ENCODE results near the gene PREX1.

PREX1 gene

GRCh38 chr20:48716541-48716940, 111.3 kb downstream of the PREX1 start:
- DNase-seq (ENCODE audit: low spot score): no peak

DNA sequence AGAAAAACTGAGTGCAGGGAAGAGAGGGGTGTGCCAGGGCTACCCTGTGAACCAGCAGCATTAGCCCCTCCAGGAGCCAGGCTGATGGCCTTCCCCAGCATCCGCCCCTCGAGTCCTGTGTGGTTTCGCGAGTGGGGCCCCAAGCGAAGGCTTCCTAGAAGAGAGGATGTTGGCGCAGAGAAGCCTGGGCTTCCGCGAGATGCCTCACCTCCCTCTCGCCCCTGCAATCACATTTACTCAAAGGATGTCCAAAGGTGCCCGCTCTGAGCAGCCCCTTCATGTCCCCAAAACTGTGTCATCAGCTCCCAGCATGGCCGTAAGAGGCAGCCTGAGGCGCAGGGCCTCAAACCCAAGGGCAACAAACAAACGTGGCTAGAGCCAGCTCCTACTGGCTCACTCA, 111.7 kb downstream of the PREX1 start:
- no peak for DNase-seq (ENCODE audit: low spot score)

DNA sequence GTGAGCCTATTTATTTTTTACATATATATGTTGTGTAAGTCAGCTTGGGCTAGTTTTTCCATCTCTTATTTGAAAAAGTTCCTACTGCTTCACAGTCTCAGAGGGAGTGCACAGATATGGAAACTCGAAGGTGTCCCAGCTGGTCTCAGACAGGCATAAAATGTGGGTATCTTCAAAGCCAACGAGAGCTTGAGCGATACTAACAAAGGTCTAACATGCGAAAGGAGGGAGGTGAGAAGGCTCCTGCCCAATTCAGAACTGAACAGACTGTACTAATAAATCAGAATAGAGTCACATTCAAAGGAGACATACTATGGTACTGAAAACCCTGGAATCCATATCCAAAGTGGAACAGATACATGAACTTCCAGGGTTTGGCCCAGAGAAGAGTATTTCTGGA, 113.0 kb downstream of the PREX1 start:
- DNase-seq (ENCODE audit: low spot score): no peak

GRCh38 chr20:48711696-48712464, 115.9 kb downstream of the PREX1 start:
- no peak for DNase-seq (ENCODE audit: low spot score)

DNA sequence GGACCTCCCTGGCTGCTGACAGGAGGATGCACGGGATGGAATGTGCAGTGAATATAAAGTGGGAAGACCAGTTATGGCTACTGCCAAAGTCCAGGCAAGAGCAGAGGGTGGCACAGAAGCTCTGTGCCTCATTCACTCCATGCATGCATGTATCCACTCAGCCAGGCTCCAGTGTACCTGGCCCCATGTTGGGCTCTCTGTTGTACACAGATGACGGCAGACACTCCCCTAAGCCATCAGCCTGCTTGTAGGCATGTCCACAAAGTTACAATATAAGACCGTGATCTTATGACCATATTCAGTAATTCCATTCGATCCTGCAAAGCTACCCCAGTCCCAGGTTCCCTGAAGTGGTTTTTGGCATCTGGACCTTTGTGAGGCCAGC, 116.8 kb downstream of the PREX1 start:
- DNase-seq (ENCODE audit: low spot score): no peak

DNA sequence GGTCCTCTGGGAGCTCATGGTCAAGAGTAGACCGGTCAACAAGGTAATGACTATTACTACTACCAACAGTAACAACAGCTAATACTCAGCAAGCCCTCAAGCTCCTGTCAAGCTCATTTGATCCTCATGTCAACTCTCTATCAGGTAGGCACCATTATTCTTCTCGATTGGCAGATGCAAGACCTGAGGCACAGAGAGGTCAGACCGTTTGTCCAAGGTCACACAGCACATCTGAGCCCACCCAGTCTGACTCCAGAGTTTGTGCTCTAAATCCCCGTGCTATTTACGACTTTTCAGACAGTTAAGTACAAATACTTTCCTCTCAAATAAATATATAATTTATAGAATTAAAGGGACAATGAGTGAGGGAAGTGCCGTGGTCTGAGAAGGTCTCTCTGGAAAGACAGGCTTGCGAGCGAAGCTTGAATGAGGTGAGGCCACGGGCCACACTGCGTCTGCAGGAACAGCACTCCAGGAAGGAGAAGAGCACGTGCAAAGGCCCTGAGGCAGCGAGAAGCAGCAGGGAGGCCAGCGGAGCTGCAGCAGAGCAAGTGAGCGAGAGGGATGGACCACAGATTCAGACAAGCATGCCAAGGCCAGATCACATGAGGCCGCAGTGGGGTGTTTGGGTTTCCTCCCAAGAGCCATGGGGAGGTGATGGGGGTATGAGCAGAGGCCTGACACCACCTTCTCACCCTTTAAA, 117.3 kb downstream of the PREX1 start:
- no peak for DNase-seq (ENCODE audit: low spot score)

- DNase-seq (ENCODE audit: low spot score): no peak
These were observed 118.1 kb downstream of the PREX1 start for GRCh38 chr20:48709744-48710143.

GRCh38 chr20:48709058-48709691, 118.6 kb downstream of the PREX1 start:
- DNase-seq (ENCODE audit: low spot score): no peak

GRCh38 chr20:48708630-48709029, 119.2 kb downstream of the PREX1 start:
- no peak for DNase-seq (ENCODE audit: low spot score)

DNA sequence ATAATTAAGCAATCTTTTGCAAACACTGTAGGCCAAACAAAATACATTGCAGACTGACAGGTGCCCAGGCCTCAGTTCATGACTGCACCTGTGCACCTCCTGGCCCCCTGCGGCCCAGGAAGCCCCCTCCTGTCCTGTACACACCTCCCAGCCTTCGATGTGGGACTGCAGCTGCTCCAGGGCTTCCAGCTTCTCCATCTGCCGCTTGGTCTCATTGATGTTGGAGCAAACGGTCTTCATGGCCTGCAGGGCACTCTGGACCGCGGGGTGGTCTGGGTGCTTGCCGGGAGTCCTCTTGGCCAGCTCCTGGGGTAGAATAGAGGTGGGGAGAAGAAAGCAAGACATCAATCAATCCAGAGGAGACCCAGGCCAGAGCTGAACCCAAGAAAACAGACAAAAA, 119.7 kb downstream of the PREX1 start:
- no peak for DNase-seq (ENCODE audit: low spot score)

GRCh38 chr20:48706710-48707365, 121.0 kb downstream of the PREX1 start:
- DNase-seq (ENCODE audit: low spot score): no peak

DNA sequence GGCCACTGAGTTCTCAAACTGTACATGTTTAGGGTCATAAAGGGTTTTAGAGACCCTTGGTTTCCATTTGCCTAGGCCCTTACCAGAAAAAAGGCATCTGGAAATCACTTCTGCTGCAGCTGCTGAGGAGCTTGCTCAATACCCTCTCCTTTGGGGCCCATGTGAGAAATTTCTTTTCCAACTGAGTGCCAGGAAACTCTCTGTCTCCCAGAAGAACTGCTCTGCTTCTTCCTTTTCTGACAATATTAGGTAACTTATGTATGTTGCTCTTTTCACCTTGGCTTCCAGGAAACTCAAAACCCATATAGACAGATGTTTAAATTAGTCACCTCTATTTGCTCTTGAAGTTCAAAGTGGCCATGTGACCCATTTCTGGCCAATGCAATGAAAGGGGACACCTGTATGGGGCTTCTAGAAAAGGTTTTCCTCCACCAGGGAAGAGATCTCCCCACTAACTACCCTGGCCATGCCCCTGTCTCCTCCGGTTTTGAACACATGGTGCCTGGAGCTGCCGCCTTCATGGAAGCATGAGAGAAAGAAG, 121.6 kb downstream of the PREX1 start:
- no peak for DNase-seq (ENCODE audit: low spot score)

- DNase-seq (ENCODE audit: low spot score): no peak
These were observed 122.3 kb downstream of the PREX1 start for GRCh38 chr20:48705240-48706115.

GRCh38 chr20:48704761-48705160, 123.0 kb downstream of the PREX1 start:
- no peak for DNase-seq (ENCODE audit: low spot score)

DNA sequence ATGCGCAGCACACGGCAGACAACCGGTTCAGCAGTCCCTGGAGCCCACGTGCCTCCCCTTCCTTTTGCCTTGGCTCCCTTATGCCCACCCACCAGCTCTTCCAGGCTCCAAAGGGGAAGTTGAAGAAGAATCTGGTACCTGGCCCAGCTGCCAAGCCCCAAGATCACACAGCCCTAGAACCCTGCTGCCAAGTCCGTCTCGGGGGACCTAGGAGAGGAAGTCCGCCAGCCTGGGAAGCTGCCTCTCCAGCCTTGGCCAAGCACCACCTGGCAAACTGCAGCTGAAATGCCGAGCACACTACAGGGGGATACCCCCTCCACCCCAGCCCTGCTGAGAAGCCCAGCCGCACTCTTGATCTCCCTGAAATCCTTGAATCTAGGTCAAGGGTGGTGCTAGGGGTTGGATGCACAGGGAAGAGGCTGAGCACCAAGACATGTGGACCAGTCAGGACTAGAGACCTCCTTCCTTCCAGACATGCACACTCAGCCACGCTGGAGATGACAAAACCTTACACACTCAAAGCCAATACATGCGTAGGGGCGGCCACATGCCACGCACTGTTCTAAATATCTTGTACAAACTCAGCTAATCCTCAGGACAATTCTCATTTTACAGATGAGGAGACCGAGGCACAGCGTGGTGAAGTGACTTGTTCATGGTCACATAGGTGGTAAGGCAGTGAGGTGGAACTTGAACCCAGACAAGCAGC, 124.1 kb downstream of the PREX1 start:
- DNase-seq (ENCODE audit: low spot score): no peak

DNA sequence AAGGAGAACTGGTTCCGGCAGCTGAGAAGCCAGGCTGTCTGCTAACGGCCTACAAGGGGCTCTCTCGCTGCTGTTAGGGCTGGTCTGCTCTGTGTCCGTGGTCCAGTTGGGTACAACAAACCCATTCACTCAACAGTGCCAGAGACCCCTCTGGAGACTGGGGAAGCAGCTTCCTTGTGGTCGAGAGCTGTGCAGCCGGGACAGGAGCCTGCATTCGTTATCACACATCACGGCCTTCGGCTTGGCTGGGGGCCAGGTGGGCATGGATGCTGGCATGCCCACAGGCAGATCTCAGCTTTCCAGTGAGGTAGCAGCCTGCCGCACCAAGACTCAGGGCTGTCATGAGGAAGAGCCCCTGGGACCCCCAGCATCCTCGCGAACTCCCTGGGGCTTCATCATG, 124.7 kb downstream of the PREX1 start:
- no peak for DNase-seq (ENCODE audit: low spot score)

DNA sequence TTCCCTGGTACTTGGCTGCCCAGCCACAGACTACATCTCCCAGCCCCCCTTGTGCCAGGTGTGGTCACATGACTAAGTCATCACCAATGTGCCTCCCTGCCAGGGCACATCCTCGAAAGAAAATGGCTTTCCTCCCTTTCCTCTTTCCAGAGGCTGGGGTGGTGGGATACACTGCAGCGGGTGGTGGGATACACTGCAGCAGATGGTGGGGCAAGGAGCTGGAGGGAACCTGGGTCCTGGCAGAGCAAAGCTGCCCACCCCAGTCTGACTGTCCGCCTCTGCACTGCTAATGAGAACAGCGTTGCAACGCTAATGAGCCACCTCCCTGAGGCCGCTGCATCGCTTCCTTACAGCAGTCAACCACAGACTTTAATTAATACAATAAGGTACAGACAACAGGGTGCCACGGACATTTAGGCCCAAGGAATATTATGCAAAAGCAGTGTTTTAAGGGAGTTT, 125.3 kb downstream of the PREX1 start:
- DNase-seq (ENCODE audit: low spot score): no peak

GRCh38 chr20:48701702-48702101, 126.1 kb downstream of the PREX1 start:
- DNase-seq (ENCODE audit: low spot score): no peak

- no peak for DNase-seq (ENCODE audit: low spot score)
These were observed 129.1 kb downstream of the PREX1 start for GRCh38 chr20:48698507-48699267.
